A673 (cell line): ENCODE measurements around the gene CDH23. TPM values are rescaled to one million over a fixed set of nuclear protein-coding genes. Genes with fewer than 3 reads are reported as not detected.

ENCODE experiments used
- BruUV-seq: library from RNA; stranded (reverse); fragments of 400-500 nt; replicated peaks from 2 replicates; lab custom pipeline; 2021; lab: Mats Ljungman, UMichigan
- CTCF ChIA-PET: fragments of 300-600 bp; sonication (Branson Sonifier 250); formaldehyde crosslinking; loops from one replicate; lab custom pipeline; 2022; ENCODE audit warnings: antibody characterized with exemption; lab: Charles Lee
- POLR2A ChIA-PET: fragments of 300-600 bp; sonication (Branson Sonifier 250); formaldehyde crosslinking; loops from one replicate; lab custom pipeline; 2022; ENCODE audit warnings: antibody characterized with exemption; ENCODE audit not compliant: low non-redundant PET; lab: Charles Lee
- DNase-seq: peaks from one replicate; pipeline ENCODE4 v3.0.0-alpha.2; 2015; ENCODE audit warnings: low spot score
- H3K27ac ChIP-seq: fragments of 200-600 bp; sonication (generic); 2 replicates; pipeline ENCODE4 v1.5.1; 2016; ENCODE audit warnings: mixed run types, low read depth, mild to moderate bottlenecking, mixed read lengths, antibody characterized with exemption, low read length; ENCODE audit not compliant: poor library complexity, severe bottlenecking
- H3K27me3 ChIP-seq: fragments of 200-600 bp; sonication (generic); replicated peaks from 2 replicates; pipeline ENCODE4 v1.6.1; 2017; ENCODE audit warnings: mixed run types, low read depth, mild to moderate bottlenecking, mixed read lengths, antibody characterized with exemption, low read length; ENCODE audit not compliant: insufficient read depth, poor library complexity
- H3K36me3 ChIP-seq: fragments of 200-600 bp; sonication (generic); 2 replicates; pipeline ENCODE4 v1.6.1; 2016; ENCODE audit warnings: mixed run types, mild to moderate bottlenecking, mixed read lengths, antibody characterized with exemption, low read length; ENCODE audit not compliant: insufficient read depth, poor library complexity, severe bottlenecking
- H3K4me1 ChIP-seq: fragments of 200-600 bp; sonication (generic); 2 replicates; pipeline ENCODE4 v1.6.1; 2017; ENCODE audit warnings: mixed run types, mild to moderate bottlenecking, mixed read lengths, antibody characterized with exemption, low read length; ENCODE audit not compliant: insufficient read depth, poor library complexity, severe bottlenecking
- H3K4me3 ChIP-seq: fragments of 200-600 bp; sonication (generic); 2 replicates; pipeline ENCODE4 v1.5.1; 2016; ENCODE audit warnings: low read depth, mixed run types, mild to moderate bottlenecking, mixed read lengths, low read length; ENCODE audit not compliant: poor library complexity, severe bottlenecking
- H3K9me3 ChIP-seq: fragments of 200-600 bp; sonication (generic); 2 replicates; pipeline ENCODE4 v1.6.1; 2016; ENCODE audit warnings: mixed run types, low read depth, mild to moderate bottlenecking, mixed read lengths, antibody characterized with exemption, low read length; ENCODE audit not compliant: poor library complexity, severe bottlenecking
- CTCF ChIP-seq: fragments of 300-800, 200-600 bp; sonication (generic); conservative IDR thresholded peaks from 2 replicates; pipeline ENCODE4 v1.5.1; 2017; ENCODE audit warnings: low read depth, mild to moderate bottlenecking, antibody characterized with exemption, low read length, moderate library complexity, mixed read lengths
- EZH2 ChIP-seq: fragments of 200-600 bp; sonication (generic); IDR thresholded peaks from 2 replicates; pipeline ENCODE4 v1.6.1; 2017; ENCODE audit warnings: borderline replicate concordance, low read depth, mild to moderate bottlenecking, mixed read lengths, antibody characterized with exemption, low read length; ENCODE audit not compliant: poor library complexity, severe bottlenecking
- intact Hi-C: fragments of 100-400 bp; cut with micrococcal nuclease; formaldehyde crosslinking; loops from one replicate; pipeline ENCODE4 v1.10.0; 2022; ENCODE audit not compliant: unreplicated experiment
- total RNA-seq: library from RNA; stranded (reverse); gene quantifications from 2 replicates; pipeline ENCODE4 v1.2.3, GENCODE V29; 2021

CDH23 gene
- total RNA-seq, 1 experiment from 2014 or later = 49.7 TPM

GRCh38 chr10:71476228-71477011, 79.7 kb downstream of the CDH23 start:
- CTCF ChIA-PET = no interaction called here

DNA sequence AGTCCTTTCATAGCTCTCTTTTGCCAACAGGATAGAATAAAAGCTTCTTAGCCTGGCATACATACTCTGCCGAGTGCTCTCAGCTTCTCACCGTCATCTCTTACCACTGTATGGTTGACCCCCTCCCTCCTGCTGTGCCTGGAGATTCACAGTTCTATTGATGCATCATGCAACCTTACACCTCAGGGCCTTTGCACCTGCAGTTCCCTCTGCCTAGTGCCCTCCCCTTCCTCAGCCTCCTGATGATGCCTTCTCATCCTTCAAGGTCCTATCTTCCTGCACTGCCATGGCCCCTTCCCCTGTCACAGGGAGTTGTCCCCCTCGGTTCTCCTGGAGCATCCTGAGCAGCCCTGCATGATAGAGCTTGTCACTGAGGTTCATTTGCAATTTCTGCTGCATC, 81.5 kb downstream of the CDH23 start:
- ChIA-PET CTCF (no interaction called here), POLR2A (no interaction called here)
- DNase-seq = no peak
- intact Hi-C loops = no loop called here
- no TSS peak for BruUV-seq
- Histone ChIP-seq H3K4me3 (no peak overlapping the region), H3K27me3 (no peaks in the 10 kb centered on the region), H3K4me1 (peaks cover 9% of the 10 kb centered on the region), H3K9me3 (no peaks in the 10 kb centered on the region), H3K27ac (no peak overlapping the region), H3K36me3 (no peaks in the 10 kb centered on the region)
- TF ChIP-seq EZH2 (no peak), CTCF (no peak)

More at GRCh38 chr10:71476228-71477011, 79.7 kb downstream of the CDH23 start:
- no peak for DNase-seq
- POLR2A ChIA-PET = no interaction called here
- Histone ChIP-seq H3K4me1 (peaks cover 9% of the 10 kb centered on the region), H3K36me3 (no peaks in the 10 kb centered on the region), H3K9me3 (no peaks in the 10 kb centered on the region), H3K4me3 (no peak overlapping the region), H3K27me3 (no peaks in the 10 kb centered on the region), H3K27ac (no peak overlapping the region)
- no TSS peak for BruUV-seq
- TF ChIP-seq EZH2 (no peak), CTCF (no peak)
- intact Hi-C loops = no loop called here

DNA sequence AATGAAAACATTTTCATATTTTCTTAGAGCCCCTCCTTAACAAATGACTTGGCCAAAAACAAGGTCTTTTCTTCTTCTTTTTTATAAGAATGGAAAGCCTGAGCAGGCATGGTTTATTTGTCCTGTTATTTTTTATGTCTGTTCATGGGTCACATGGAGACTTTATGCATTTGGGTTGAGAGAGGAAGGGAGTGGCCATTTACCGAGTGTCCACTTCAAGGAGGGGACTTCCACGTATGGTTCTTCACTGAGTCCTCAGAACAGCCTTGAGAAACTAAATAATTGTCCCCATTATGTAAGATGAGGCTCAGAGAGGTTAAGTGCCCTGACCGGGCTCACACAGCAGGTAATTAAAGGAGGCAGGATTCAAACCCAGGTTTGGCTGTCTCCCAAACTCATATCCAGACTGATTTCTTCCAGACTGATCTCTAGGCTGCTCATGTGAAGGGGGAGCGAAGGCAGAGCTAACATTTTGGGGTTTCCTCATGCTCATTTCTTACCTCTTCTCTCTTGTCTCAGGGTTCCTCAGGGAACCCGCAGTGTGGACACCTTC, 82.2 kb downstream of the CDH23 start:
- H3K9me3 ChIP-seq = no peaks in the 10 kb centered on the region
- no TSS peak for BruUV-seq
- no peak for DNase-seq
- TF ChIP-seq CTCF = no peak
- H3K27ac ChIP-seq = no peak overlapping the region
- no peaks in the 10 kb centered on the region for H3K27me3 ChIP-seq
- ChIA-PET POLR2A (no interaction called here), CTCF (no interaction called here)
- intact Hi-C loops = no loop called here
- no peaks in the 10 kb centered on the region for H3K36me3 ChIP-seq
- peaks cover 9% of the 10 kb centered on the region for H3K4me1 ChIP-seq
- no peak overlapping the region for H3K4me3 ChIP-seq
